ENCODE data around the gene GLG1. TPM values are rescaled to one million over a fixed set of nuclear protein-coding genes. Genes with fewer than 3 reads are reported as not detected.

Gene GLG1
- polyA plus RNA-seq, 1 donor from 2014 or later = 36.6 TPM

- Histone ChIP-seq H4K20me1 (ENCODE audit: insufficient read depth) (no peaks in the 10 kb centered on the region), H3K79me2 (replicated peaks; ENCODE audit: insufficient read depth, low read length) (no peaks in the 10 kb centered on the region), H3K4me2 (ENCODE audit: low read length) (no peak overlapping the region), H3K4me3 (ENCODE audit: low read length) (no peak overlapping the region), H3K9me3 (ENCODE audit: low read length) (no peaks in the 10 kb centered on the region), H3K27me3 (ENCODE audit: insufficient read depth, low read depth, low read length) (no peaks in the 10 kb centered on the region), H2AFZ (ENCODE audit: low read depth, low read length) (no peak overlapping the region), H3K27ac (ENCODE audit: low read length) (no peak overlapping the region), H3K9ac (ENCODE audit: low read length) (no peak overlapping the region), H3K36me3 (ENCODE audit: insufficient read depth, low read length) (no peaks in the 10 kb centered on the region), H3K9me2 (ENCODE audit: insufficient read depth, low read length) (no peaks in the 10 kb centered on the region), H3F3A (ENCODE audit: insufficient read depth, low read length, poor library complexity, severe bottlenecking) (no peaks in the 10 kb centered on the region)
- no peak for TF ChIP-seq MXI1 (conservative IDR thresholded peaks at IDR 0.05; ENCODE audit: poor library complexity, severe bottlenecking)
- no peak for TF ChIP-seq REST (IDR thresholded peaks at IDR 0.05; ENCODE audit: borderline replicate concordance)
Measured at GRCh38 chr16:74497761-74498160, 109.2 kb downstream of the GLG1 start.

DNA sequence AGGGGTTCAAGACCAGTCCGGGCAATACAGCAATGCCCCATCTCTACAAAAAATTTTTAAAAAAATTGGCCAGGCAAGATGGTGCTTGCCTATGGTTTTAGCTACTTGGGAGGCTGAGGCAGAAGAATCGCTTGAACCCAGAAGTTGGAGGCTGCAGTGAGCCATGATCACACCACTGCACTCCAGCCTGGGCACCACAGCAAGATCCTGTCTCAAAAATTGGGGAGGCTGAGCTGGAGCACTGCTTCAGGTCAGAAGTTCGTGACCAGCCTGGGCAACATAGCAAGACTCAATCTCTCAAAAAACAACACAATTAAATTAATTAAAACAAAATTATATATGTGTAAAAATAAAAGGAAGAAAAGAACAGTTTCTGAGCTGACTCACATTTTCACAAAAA, 110.9 kb downstream of the GLG1 start:
- no peak overlapping the region for H3K9ac ChIP-seq (ENCODE audit: low read length)
- H3K4me3 ChIP-seq (ENCODE audit: low read length) = no peak overlapping the region
- no peaks in the 10 kb centered on the region for H3K27me3 ChIP-seq (ENCODE audit: insufficient read depth, low read depth, low read length)
- no peaks in the 10 kb centered on the region for H4K20me1 ChIP-seq (ENCODE audit: insufficient read depth)
- H3K79me2 ChIP-seq (replicated peaks; ENCODE audit: insufficient read depth, low read length) = no peaks in the 10 kb centered on the region
- H3K27ac ChIP-seq (ENCODE audit: low read length) = no peak overlapping the region
- no peaks in the 10 kb centered on the region for H3F3A ChIP-seq (ENCODE audit: insufficient read depth, low read length, poor library complexity, severe bottlenecking)
- no peak overlapping the region for H3K4me2 ChIP-seq (ENCODE audit: low read length)
- H3K36me3 ChIP-seq (ENCODE audit: insufficient read depth, low read length) = peaks cover 3% of the 10 kb centered on the region
- H2AFZ ChIP-seq (ENCODE audit: low read depth, low read length) = no peak overlapping the region
- H3K9me2 ChIP-seq (ENCODE audit: insufficient read depth, low read length) = no peaks in the 10 kb centered on the region
- H3K9me3 ChIP-seq (ENCODE audit: low read length) = no peaks in the 10 kb centered on the region
- TF ChIP-seq POLR2AphosphoS5 (IDR thresholded peaks at IDR 0.05) (no peak), EP300 (conservative IDR thresholded peaks at IDR 0.05; ENCODE audit: poor library complexity, severe bottlenecking) (no peak), TAF1 (IDR thresholded peaks at IDR 0.05; ENCODE audit: low read depth) (no peak), RAD21 (conservative IDR thresholded peaks at IDR 0.05) (no peak)

- Histone ChIP-seq H3K27ac (ENCODE audit: low read length) (no peak overlapping the region), H3K9ac (ENCODE audit: low read length) (no peak overlapping the region), H2AFZ (ENCODE audit: low read depth, low read length) (no peak overlapping the region), H3K4me2 (ENCODE audit: low read length) (no peak overlapping the region), H4K20me1 (ENCODE audit: insufficient read depth) (no peaks in the 10 kb centered on the region), H3F3A (ENCODE audit: insufficient read depth, low read length, poor library complexity, severe bottlenecking) (no peaks in the 10 kb centered on the region), H3K27me3 (ENCODE audit: insufficient read depth, low read depth, low read length) (no peaks in the 10 kb centered on the region), H3K9me2 (ENCODE audit: insufficient read depth, low read length) (no peaks in the 10 kb centered on the region), H3K79me2 (replicated peaks; ENCODE audit: insufficient read depth, low read length) (no peaks in the 10 kb centered on the region), H3K4me3 (ENCODE audit: low read length) (no peak overlapping the region), H3K9me3 (ENCODE audit: low read length) (no peaks in the 10 kb centered on the region), H3K36me3 (ENCODE audit: insufficient read depth, low read length) (peaks cover 11% of the 10 kb centered on the region)
- TF ChIP-seq EZH2 (IDR thresholded peaks at IDR 0.05; ENCODE audit: borderline replicate concordance, insufficient read depth, low read length, poor library complexity, severe bottlenecking) (no peak), POLR2AphosphoS5 (IDR thresholded peaks at IDR 0.05) (no peak), SMC3 (conservative IDR thresholded peaks at IDR 0.05; ENCODE audit: poor library complexity) (no peak), TAF1 (IDR thresholded peaks at IDR 0.05; ENCODE audit: low read depth) (no peak), EP300 (conservative IDR thresholded peaks at IDR 0.05; ENCODE audit: poor library complexity, severe bottlenecking) (no peak), MXI1 (conservative IDR thresholded peaks at IDR 0.05; ENCODE audit: poor library complexity, severe bottlenecking) (no peak), RAD21 (conservative IDR thresholded peaks at IDR 0.05) (no peak), REST (IDR thresholded peaks at IDR 0.05; ENCODE audit: borderline replicate concordance) (no peak)
- TF ChIP-seq, protein P1, sequence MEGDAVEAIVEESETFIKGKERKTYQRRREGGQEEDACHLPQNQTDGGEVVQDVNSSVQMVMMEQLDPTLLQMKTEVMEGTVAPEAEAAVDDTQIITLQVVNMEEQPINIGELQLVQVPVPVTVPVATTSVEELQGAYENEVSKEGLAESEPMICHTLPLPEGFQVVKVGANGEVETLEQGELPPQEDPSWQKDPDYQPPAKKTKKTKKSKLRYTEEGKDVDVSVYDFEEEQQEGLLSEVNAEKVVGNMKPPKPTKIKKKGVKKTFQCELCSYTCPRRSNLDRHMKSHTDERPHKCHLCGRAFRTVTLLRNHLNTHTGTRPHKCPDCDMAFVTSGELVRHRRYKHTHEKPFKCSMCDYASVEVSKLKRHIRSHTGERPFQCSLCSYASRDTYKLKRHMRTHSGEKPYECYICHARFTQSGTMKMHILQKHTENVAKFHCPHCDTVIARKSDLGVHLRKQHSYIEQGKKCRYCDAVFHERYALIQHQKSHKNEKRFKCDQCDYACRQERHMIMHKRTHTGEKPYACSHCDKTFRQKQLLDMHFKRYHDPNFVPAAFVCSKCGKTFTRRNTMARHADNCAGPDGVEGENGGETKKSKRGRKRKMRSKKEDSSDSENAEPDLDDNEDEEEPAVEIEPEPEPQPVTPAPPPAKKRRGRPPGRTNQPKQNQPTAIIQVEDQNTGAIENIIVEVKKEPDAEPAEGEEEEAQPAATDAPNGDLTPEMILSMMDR (IDR thresholded peaks at IDR 0.05; ENCODE audit: poor library complexity, severe bottlenecking) = no peak
Measured at GRCh38 chr16:74492976-74493375, 113.9 kb downstream of the GLG1 start.

All from neural cell (in vitro differentiated cells).